C4-2B (cell line): ENCODE data around the gene DAPL1.
A peak's percentile ranks its signal among the peaks of the same experiment; 100 is the strongest.

ENCODE experiments used
- ZFX ChIP-seq: fragments of 450-650 bp; IDR thresholded peaks from 2 replicates; pipeline ENCODE4 v1.6.1; 2017
- TF ChIP-seq, protein P1 (sequence below): fragments of 450-650 bp; conservative IDR thresholded peaks from 2 replicates; pipeline ENCODE4 v1.5.1; 2017; ENCODE audit warnings: mild to moderate bottlenecking

- TF ChIP-seq, protein P1, sequence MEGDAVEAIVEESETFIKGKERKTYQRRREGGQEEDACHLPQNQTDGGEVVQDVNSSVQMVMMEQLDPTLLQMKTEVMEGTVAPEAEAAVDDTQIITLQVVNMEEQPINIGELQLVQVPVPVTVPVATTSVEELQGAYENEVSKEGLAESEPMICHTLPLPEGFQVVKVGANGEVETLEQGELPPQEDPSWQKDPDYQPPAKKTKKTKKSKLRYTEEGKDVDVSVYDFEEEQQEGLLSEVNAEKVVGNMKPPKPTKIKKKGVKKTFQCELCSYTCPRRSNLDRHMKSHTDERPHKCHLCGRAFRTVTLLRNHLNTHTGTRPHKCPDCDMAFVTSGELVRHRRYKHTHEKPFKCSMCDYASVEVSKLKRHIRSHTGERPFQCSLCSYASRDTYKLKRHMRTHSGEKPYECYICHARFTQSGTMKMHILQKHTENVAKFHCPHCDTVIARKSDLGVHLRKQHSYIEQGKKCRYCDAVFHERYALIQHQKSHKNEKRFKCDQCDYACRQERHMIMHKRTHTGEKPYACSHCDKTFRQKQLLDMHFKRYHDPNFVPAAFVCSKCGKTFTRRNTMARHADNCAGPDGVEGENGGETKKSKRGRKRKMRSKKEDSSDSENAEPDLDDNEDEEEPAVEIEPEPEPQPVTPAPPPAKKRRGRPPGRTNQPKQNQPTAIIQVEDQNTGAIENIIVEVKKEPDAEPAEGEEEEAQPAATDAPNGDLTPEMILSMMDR = peak; percentile 48
- TF ChIP-seq ZFX = no peak
Observed at GRCh38 chr2:158745866-158746382, 49.2 kb upstream of the DAPL1 start.
